Lower lobe of right lung (tissue), 2 donors: ENCODE results near the gene ATP6V0D1. TPM values are rescaled to one million over a fixed set of nuclear protein-coding genes. Genes with fewer than 3 reads are reported as not detected.

Source experiments
- ATAC-seq, 2 donors: fragments of 200-7000 bp; cut with Tn5 transposase; one replicate each; pipeline ENCODE4 v1.9.1; 2020 to 2022; ENCODE audit warnings: mild to moderate bottlenecking in 2 of 2, moderate library complexity in 2 of 2
- DNase-seq: peaks from one replicate; pipeline ENCODE4 v3.0.0-alpha.2; 2020
- H3K27ac ChIP-seq: fragments of 200-600 bp; one replicate; pipeline ENCODE4 v1.8.0; 2022
- H3K27me3 ChIP-seq: fragments of 200-600 bp; one replicate; pipeline ENCODE4 v1.8.0; 2022; ENCODE audit warnings: low read depth
- H3K36me3 ChIP-seq: fragments of 200-600 bp; one replicate; pipeline ENCODE4 v1.8.0; 2022; ENCODE audit warnings: mild to moderate bottlenecking
- H3K4me1 ChIP-seq: fragments of 200-600 bp; one replicate; pipeline ENCODE4 v1.8.0; 2022
- H3K4me3 ChIP-seq: fragments of 200-600 bp; one replicate; pipeline ENCODE4 v1.8.0; 2022; ENCODE audit warnings: mild to moderate bottlenecking
- H3K9me3 ChIP-seq: fragments of 200-600 bp; one replicate; pipeline ENCODE4 v1.8.0; 2022
- CTCF ChIP-seq: fragments of 200-600 bp; IDR thresholded peaks from one replicate; pipeline ENCODE4 v1.8.0; 2022; ENCODE audit warnings: antibody characterized with exemption, mild to moderate bottlenecking
- intact Hi-C: fragments of 100-400 bp; cut with DNase I; formaldehyde crosslinking; loops from one replicate; pipeline ENCODE4 v1.11.0; 2022
- total RNA-seq: library from RNA; stranded (reverse); fragmentation: NEBNext Ultra II Directional; extraction: Animal tissue kit (Norgen Biotek cat#: 25700); gene quantifications from one replicate; pipeline ENCODE4 v1.2.1, GENCODE V29; 2021
- donor health status: DM: no; HTN: yes; CAD: no; lungs with severe emphysema.

Gene ATP6V0D1
- total RNA-seq, 1 donor from 2014 or later, result 175 TPM

GRCh38 chr16:67435758-67436164 is 45.2 kb downstream of the ATP6V0D1 start:
- Histone ChIP-seq H3K27me3 (peaks cover under 1% of the 10 kb centered on the region), H3K4me3 (no peak overlapping the region), H3K36me3 (peaks cover 45% of the 10 kb centered on the region), H3K4me1 (peaks cover 12% of the 10 kb centered on the region), H3K9me3 (no peaks in the 10 kb centered on the region), H3K27ac (no peak overlapping the region)
- no peak for ATAC-seq
- intact Hi-C loops, result no loop called here
- no peak for DNase-seq
- TF ChIP-seq CTCF, result no peak

GRCh38 chr16:67433131-67433719 is 47.7 kb downstream of the ATP6V0D1 start:
- intact Hi-C loops, result no loop called here

GRCh38 chr16:67432506-67432890 is 48.5 kb downstream of the ATP6V0D1 start:
- Histone ChIP-seq H3K4me1 (peaks cover 25% of the 10 kb centered on the region), H3K4me3 (no peak overlapping the region), H3K27ac (no peak overlapping the region), H3K36me3 (peaks cover 12% of the 10 kb centered on the region), H3K27me3 (peaks cover 27% of the 10 kb centered on the region), H3K9me3 (no peaks in the 10 kb centered on the region)
- ATAC-seq (no peak), DNase-seq (no peak)
- TF ChIP-seq CTCF, result no peak
- intact Hi-C loops, result no loop called here

More at GRCh38 chr16:67433131-67433719, 47.7 kb downstream of the ATP6V0D1 start:
- H3K4me1 ChIP-seq, result peaks cover 24% of the 10 kb centered on the region
- DNase-seq, result no peak
- no peaks in the 10 kb centered on the region for H3K9me3 ChIP-seq
- H3K27me3 ChIP-seq, result peaks cover 21% of the 10 kb centered on the region
- TF ChIP-seq CTCF, result no peak
- H3K36me3 ChIP-seq, result peaks cover 19% of the 10 kb centered on the region
- H3K4me3 ChIP-seq, result no peak overlapping the region
- no peak overlapping the region for H3K27ac ChIP-seq
- no peak for ATAC-seq

GRCh38 chr16:67431775-67432505 is 49.0 kb downstream of the ATP6V0D1 start:
- peak overlapping the region; percentile 56 for H3K4me3 ChIP-seq

More at GRCh38 chr16:67431775-67432505, 49.0 kb downstream of the ATP6V0D1 start:
- TF ChIP-seq CTCF, result no peak
- peaks cover 25% of the 10 kb centered on the region for H3K4me1 ChIP-seq
- H3K36me3 ChIP-seq, result peaks cover 6% of the 10 kb centered on the region
- intact Hi-C loops, result no loop called here
- ATAC-seq, result no peak
- H3K27ac ChIP-seq, result peak overlapping the region; percentile 41
- peaks cover 28% of the 10 kb centered on the region for H3K27me3 ChIP-seq
- no peak for DNase-seq
- no peaks in the 10 kb centered on the region for H3K9me3 ChIP-seq
